ENCODE measurements around the gene PHLDA2.

PHLDA2 gene

GRCh38 chr11:2927851-2928604 is 1.2 kb downstream of the PHLDA2 start:
- H3K27ac ChIP-seq (ENCODE audit: low read depth, low read length), result no peak overlapping the region; the same call in 1 of the 2 replicates
- peak overlapping the region; percentile 81 for H3K9ac ChIP-seq (ENCODE audit: low read length)
- no peaks in the 10 kb centered on the region for H3K36me3 ChIP-seq (ENCODE audit: control insufficient read depth, insufficient read depth, low read length)
- peaks cover 26% of the 10 kb centered on the region for H3K4me1 ChIP-seq (ENCODE audit: control insufficient read depth, insufficient read depth, low read length)
- peak overlapping the region; percentile 84 for H3K4me3 ChIP-seq (ENCODE audit: low read depth, low read length)
- H3K9me3 ChIP-seq (ENCODE audit: control insufficient read depth, insufficient read depth, low read depth, low read length), result no peaks in the 10 kb centered on the region
- H3K27me3 ChIP-seq (ENCODE audit: control insufficient read depth, insufficient read depth, low read length), result peaks cover 32% of the 10 kb centered on the region

DNA sequence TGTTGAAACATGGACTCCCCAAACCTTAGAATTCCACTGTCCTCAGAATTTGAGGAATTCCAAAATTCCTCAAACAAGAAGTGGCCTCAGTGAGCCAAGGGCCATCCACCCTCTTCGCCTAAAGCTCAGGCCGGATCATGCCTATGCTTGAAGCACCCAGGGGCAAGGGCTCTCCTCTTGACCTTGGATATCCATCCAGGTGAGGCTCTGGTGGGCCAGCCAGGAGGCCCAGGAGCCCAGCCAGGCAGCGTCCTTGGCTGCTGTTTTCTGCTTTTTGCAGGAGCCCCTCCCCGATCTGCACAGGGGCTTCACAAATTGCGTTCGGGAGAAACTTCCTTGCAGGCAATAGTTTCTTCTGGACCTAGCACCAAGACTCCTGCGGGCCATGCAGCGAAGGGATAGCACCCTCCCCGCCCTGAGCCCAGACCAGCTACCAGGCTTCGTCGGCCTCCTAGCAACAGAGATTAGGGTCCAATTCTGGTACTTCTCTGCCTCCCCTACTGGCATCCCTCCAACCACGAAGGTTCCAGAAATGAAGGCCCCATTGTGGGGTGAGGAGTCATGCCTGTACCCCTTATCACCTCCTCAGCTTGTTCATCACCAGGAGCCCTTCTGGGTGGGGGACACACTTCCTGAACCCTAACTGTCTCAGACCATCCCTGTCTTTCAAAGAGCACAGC is 2.0 kb downstream of the PHLDA2 start:
- Histone ChIP-seq H3K4me1 (ENCODE audit: control insufficient read depth, insufficient read depth, low read length) (peaks cover 22% of the 10 kb centered on the region), H3K9me3 (ENCODE audit: control insufficient read depth, insufficient read depth, low read depth, low read length) (no peaks in the 10 kb centered on the region), H3K27me3 (ENCODE audit: control insufficient read depth, insufficient read depth, low read length) (peaks cover 32% of the 10 kb centered on the region), H3K4me3 (ENCODE audit: low read depth, low read length) (peak overlapping the region; percentile 84; the same call in 1 of the 2 replicates), H3K9ac (ENCODE audit: low read length) (peak overlapping the region; percentile 81), H3K27ac (ENCODE audit: low read depth, low read length) (no peak overlapping the region), H3K36me3 (ENCODE audit: control insufficient read depth, insufficient read depth, low read length) (no peaks in the 10 kb centered on the region)

GRCh38 chr11:2926611-2927051 is 2.6 kb downstream of the PHLDA2 start:
- Histone ChIP-seq H3K27me3 (ENCODE audit: control insufficient read depth, insufficient read depth, low read length) (peaks cover 32% of the 10 kb centered on the region), H3K4me3 (ENCODE audit: low read depth, low read length) (peak overlapping the region; percentile 6; the same call in 1 of the 2 replicates), H3K9me3 (ENCODE audit: control insufficient read depth, insufficient read depth, low read depth, low read length) (no peaks in the 10 kb centered on the region), H3K36me3 (ENCODE audit: control insufficient read depth, insufficient read depth, low read length) (no peaks in the 10 kb centered on the region), H3K9ac (ENCODE audit: low read length) (no peak overlapping the region), H3K27ac (ENCODE audit: low read depth, low read length) (no peak overlapping the region), H3K4me1 (ENCODE audit: control insufficient read depth, insufficient read depth, low read length) (peaks cover 22% of the 10 kb centered on the region)

DNA sequence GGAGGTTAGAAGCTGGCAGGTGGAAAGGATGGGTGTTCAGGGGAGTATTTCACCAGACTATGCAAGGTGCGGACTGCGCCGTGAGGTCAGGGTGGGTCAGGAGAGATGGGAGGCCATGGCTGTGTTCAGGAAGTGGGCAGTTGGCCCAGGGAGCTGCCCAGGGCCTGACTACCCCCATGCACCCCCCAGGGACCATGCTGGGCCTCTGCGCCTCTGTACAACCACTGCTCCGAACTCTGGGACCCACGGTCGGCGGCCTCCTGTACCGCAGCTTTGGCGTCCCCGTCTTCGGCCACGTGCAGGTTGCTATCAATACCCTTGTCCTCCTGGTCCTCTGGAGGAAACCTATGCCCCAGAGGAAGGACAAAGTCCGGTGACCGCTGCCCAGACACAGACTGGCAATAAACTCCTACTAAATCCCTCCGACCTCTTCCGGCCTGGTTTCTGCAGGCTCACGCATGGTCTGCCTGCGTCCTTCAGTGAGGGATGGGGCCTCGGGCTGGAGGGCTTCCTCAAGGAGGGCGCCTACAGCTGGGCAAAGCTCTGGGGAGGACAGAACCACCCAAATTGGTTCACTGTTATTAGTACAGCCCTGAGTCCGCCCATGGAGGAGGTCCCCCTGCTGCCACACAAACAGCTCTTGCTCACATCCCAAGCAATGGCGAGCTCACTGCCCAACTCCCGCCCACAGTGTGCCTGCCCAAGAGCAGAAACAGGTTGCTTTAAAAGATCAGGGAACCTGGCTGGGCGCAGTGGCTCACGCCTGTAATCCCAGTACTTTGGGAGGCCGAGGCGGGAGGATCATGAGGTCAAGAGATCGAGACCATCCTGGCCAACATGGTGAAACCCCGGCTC is 4.2 kb downstream of the PHLDA2 start:
- H3K27me3 ChIP-seq (ENCODE audit: control insufficient read depth, insufficient read depth, low read length), result peaks cover 32% of the 10 kb centered on the region
- no peak overlapping the region for H3K9ac ChIP-seq (ENCODE audit: low read length)
- no peaks in the 10 kb centered on the region for H3K36me3 ChIP-seq (ENCODE audit: control insufficient read depth, insufficient read depth, low read length)
- no peaks in the 10 kb centered on the region for H3K9me3 ChIP-seq (ENCODE audit: control insufficient read depth, insufficient read depth, low read depth, low read length)
- H3K4me3 ChIP-seq (ENCODE audit: low read depth, low read length), result no peak overlapping the region
- peaks cover 18% of the 10 kb centered on the region; the same call in 1 of the 2 replicates for H3K4me1 ChIP-seq (ENCODE audit: control insufficient read depth, insufficient read depth, low read length)
- no peak overlapping the region for H3K27ac ChIP-seq (ENCODE audit: low read depth, low read length)

GRCh38 chr11:2924381-2924780 is 4.8 kb downstream of the PHLDA2 start:
- Histone ChIP-seq H3K9ac (ENCODE audit: low read length) (no peak overlapping the region), H3K4me3 (ENCODE audit: low read depth, low read length) (no peak overlapping the region), H3K9me3 (ENCODE audit: control insufficient read depth, insufficient read depth, low read depth, low read length) (no peaks in the 10 kb centered on the region), H3K36me3 (ENCODE audit: control insufficient read depth, insufficient read depth, low read length) (no peaks in the 10 kb centered on the region), H3K27me3 (ENCODE audit: control insufficient read depth, insufficient read depth, low read length) (peaks cover 25% of the 10 kb centered on the region), H3K27ac (ENCODE audit: low read depth, low read length) (no peak overlapping the region), H3K4me1 (ENCODE audit: control insufficient read depth, insufficient read depth, low read length) (peaks cover 18% of the 10 kb centered on the region; the same call in 1 of the 2 replicates)

- Histone ChIP-seq H3K27ac (ENCODE audit: low read depth, low read length) (no peak overlapping the region), H3K9me3 (ENCODE audit: control insufficient read depth, insufficient read depth, low read depth, low read length) (no peaks in the 10 kb centered on the region), H3K4me1 (ENCODE audit: control insufficient read depth, insufficient read depth, low read length) (peaks cover 18% of the 10 kb centered on the region; the same call in 1 of the 2 replicates), H3K4me3 (ENCODE audit: low read depth, low read length) (no peak overlapping the region), H3K27me3 (ENCODE audit: control insufficient read depth, insufficient read depth, low read length) (peaks cover 20% of the 10 kb centered on the region), H3K9ac (ENCODE audit: low read length) (no peak overlapping the region), H3K36me3 (ENCODE audit: control insufficient read depth, insufficient read depth, low read length) (no peaks in the 10 kb centered on the region)
These were observed 5.5 kb downstream of the PHLDA2 start for GRCh38 chr11:2923446-2924375.

- Histone ChIP-seq H3K27ac (ENCODE audit: low read depth, low read length) (no peak overlapping the region), H3K36me3 (ENCODE audit: control insufficient read depth, insufficient read depth, low read length) (no peaks in the 10 kb centered on the region), H3K4me1 (ENCODE audit: control insufficient read depth, insufficient read depth, low read length) (peaks cover 11% of the 10 kb centered on the region; the same call in 1 of the 2 replicates), H3K27me3 (ENCODE audit: control insufficient read depth, insufficient read depth, low read length) (peaks cover 9% of the 10 kb centered on the region), H3K9ac (ENCODE audit: low read length) (no peak overlapping the region), H3K4me3 (ENCODE audit: low read depth, low read length) (no peak overlapping the region), H3K9me3 (ENCODE audit: control insufficient read depth, insufficient read depth, low read depth, low read length) (no peaks in the 10 kb centered on the region)
These were observed 6.6 kb downstream of the PHLDA2 start for GRCh38 chr11:2922655-2923054.

DNA sequence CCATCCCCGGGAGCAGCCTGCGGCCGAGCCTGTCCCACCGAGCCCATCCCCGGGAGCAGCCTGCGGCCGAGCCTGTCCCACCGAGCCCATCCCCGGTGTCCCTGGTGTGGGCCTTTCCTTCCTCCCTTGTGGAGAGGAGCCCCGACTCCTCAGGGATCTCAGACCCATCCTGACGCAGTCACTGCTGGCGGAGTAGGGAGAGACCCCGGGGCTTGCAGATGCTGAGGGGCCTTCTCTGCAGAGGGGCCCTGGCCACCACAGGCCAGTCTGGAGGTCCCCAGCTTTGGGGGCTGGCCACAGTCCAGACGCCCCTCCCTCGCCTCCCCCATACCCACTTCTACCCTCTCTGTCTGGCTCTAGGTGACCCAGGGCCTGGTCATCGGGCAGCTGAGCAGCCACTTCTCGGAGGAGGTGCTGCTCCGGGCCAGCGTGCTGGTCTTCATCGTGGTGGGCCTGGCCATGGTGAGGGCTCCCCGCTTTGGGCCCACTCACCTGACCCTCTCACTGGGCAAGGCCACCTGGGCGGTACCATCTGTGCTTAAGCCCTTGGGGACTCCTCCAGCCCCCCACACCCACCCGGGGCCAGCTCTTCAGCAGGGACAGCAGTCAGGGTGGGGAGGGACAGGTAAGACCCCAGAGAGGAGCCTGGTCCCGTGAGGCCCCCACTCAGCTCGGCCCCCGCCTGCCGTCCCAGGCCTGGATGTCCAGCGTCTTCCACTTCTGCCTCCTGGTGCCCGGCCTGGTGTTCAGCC is 7.3 kb downstream of the PHLDA2 start:
- H3K9me3 ChIP-seq (ENCODE audit: control insufficient read depth, insufficient read depth, low read depth, low read length), result no peaks in the 10 kb centered on the region
- H3K27ac ChIP-seq (ENCODE audit: low read depth, low read length), result no peak overlapping the region
- H3K36me3 ChIP-seq (ENCODE audit: control insufficient read depth, insufficient read depth, low read length), result no peaks in the 10 kb centered on the region
- H3K27me3 ChIP-seq (ENCODE audit: control insufficient read depth, insufficient read depth, low read length), result peaks cover 2% of the 10 kb centered on the region
- H3K9ac ChIP-seq (ENCODE audit: low read length), result no peak overlapping the region
- H3K4me1 ChIP-seq (ENCODE audit: control insufficient read depth, insufficient read depth, low read length), result peaks cover 4% of the 10 kb centered on the region; the same call in 1 of the 2 replicates
- no peak overlapping the region for H3K4me3 ChIP-seq (ENCODE audit: low read depth, low read length)

DNA sequence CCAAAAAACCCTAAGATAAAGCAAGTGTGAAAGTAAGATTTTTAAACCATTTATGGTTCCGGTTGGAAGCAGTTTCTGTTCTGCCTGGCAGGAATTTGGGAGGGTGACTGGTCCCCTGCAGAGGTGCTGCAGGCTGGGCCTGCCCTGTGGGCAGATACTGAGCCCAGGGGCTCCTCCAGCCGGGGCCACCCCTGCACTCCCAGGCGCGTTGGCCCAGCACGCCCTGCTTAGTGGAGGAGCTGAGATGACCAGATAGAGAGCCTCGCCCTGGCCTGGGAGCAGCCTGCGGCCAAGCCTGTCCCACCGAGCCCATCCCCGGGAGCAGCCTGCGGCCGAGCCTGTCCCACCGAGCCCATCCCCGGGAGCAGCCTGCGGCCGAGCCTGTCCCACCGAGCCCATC is 8.0 kb downstream of the PHLDA2 start:
- Histone ChIP-seq H3K4me1 (ENCODE audit: control insufficient read depth, insufficient read depth, low read length) (no peaks in the 10 kb centered on the region; the same call in 1 of the 2 replicates), H3K4me3 (ENCODE audit: low read depth, low read length) (no peak overlapping the region), H3K9ac (ENCODE audit: low read length) (no peak overlapping the region), H3K9me3 (ENCODE audit: control insufficient read depth, insufficient read depth, low read depth, low read length) (no peaks in the 10 kb centered on the region), H3K27me3 (ENCODE audit: control insufficient read depth, insufficient read depth, low read length) (no peaks in the 10 kb centered on the region), H3K27ac (ENCODE audit: low read depth, low read length) (no peak overlapping the region), H3K36me3 (ENCODE audit: control insufficient read depth, insufficient read depth, low read length) (no peaks in the 10 kb centered on the region)
